ENCODE data around the gene ZNF407.

Gene ZNF407

DNA sequence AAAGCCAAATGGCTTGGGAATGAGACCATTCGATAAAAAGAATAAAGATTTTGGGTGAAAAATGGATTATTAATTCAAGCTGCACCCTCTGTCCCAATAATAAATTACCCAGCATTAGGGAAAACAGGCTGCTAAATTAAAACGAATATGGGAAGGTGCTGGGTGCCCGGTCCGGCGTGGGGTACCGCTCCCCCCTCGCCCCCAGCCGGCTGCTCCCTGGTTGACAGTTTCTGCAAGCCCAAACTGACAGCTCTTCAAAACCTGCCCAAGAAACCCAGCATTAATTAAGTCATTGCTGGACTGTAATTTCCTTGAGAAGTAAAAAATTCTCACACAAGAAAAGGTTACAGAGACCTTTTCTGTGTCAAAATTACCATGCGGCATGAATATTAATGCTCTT is 512.6 kb downstream of the ZNF407 start:
- no peak for DNase-seq (ENCODE audit: low spot score)
- TF ChIP-seq, protein P1, sequence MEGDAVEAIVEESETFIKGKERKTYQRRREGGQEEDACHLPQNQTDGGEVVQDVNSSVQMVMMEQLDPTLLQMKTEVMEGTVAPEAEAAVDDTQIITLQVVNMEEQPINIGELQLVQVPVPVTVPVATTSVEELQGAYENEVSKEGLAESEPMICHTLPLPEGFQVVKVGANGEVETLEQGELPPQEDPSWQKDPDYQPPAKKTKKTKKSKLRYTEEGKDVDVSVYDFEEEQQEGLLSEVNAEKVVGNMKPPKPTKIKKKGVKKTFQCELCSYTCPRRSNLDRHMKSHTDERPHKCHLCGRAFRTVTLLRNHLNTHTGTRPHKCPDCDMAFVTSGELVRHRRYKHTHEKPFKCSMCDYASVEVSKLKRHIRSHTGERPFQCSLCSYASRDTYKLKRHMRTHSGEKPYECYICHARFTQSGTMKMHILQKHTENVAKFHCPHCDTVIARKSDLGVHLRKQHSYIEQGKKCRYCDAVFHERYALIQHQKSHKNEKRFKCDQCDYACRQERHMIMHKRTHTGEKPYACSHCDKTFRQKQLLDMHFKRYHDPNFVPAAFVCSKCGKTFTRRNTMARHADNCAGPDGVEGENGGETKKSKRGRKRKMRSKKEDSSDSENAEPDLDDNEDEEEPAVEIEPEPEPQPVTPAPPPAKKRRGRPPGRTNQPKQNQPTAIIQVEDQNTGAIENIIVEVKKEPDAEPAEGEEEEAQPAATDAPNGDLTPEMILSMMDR (IDR thresholded peaks at IDR 0.05; ENCODE audit: extremely low read depth, insufficient read depth, missing control alignments): no peak
- in situ Hi-C loops (cut with MboI; ENCODE audit: low pct_unique_long_range_greater_than_20kb, low sequenced_read_pairs, unreplicated experiment): no loop called here

DNA sequence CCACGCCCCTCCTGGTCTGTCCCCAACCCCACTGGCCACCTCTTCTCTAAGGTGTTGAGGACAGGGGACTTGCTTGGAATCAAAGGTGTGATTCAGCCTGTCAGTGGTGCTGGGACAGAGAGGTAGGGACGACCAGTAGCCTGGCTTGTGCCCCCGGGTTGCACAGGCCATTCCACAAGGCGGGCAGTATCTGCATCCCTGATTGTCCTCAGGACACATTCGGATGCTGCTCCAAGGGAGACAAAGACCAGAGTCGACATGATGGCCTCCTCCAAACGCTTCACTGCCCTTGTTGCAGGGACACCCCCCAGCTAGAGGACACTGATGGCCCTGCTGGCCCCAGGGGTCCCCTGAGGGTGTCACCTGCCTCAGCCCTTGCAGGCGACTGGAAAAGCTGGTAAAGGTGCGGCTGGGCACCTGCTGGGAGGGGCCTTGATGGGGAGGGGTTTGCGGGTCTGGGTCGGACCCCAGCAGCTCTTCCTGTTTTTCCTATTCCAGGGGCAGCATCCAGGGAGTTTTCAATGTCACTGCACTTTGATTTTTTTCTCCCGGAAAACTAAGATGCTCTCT is 513.3 kb downstream of the ZNF407 start:
- DNase-seq (ENCODE audit: low spot score): no peak
- TF ChIP-seq, protein P1 (IDR thresholded peaks at IDR 0.05; ENCODE audit: extremely low read depth, insufficient read depth, missing control alignments): no peak
- in situ Hi-C loops (cut with MboI; ENCODE audit: low pct_unique_long_range_greater_than_20kb, low sequenced_read_pairs, unreplicated experiment): no loop called here

DNA sequence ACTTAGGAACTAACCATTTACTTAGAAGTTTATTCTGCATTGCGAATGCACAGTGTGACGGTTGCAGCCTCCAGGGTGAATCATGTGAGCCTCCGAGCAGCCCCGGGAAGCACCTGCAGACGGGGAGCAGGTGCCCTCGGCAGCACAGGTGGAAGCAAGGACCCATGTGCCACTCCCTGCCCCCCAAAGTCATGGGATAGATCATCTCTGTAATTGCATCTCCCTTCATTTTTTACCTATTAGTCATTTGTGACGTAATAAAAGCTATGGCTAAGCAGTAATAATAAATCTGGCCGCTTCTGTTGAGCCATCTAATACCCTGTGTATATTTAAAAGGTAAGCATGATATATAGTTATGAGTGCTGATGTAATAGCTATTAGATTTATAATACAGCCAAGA is 514.1 kb downstream of the ZNF407 start:
- TF ChIP-seq, protein P1 (IDR thresholded peaks at IDR 0.05; ENCODE audit: extremely low read depth, insufficient read depth, missing control alignments): no peak
- DNase-seq (ENCODE audit: low spot score): no peak
- in situ Hi-C loops (cut with MboI; ENCODE audit: low pct_unique_long_range_greater_than_20kb, low sequenced_read_pairs, unreplicated experiment): no loop called here

DNA sequence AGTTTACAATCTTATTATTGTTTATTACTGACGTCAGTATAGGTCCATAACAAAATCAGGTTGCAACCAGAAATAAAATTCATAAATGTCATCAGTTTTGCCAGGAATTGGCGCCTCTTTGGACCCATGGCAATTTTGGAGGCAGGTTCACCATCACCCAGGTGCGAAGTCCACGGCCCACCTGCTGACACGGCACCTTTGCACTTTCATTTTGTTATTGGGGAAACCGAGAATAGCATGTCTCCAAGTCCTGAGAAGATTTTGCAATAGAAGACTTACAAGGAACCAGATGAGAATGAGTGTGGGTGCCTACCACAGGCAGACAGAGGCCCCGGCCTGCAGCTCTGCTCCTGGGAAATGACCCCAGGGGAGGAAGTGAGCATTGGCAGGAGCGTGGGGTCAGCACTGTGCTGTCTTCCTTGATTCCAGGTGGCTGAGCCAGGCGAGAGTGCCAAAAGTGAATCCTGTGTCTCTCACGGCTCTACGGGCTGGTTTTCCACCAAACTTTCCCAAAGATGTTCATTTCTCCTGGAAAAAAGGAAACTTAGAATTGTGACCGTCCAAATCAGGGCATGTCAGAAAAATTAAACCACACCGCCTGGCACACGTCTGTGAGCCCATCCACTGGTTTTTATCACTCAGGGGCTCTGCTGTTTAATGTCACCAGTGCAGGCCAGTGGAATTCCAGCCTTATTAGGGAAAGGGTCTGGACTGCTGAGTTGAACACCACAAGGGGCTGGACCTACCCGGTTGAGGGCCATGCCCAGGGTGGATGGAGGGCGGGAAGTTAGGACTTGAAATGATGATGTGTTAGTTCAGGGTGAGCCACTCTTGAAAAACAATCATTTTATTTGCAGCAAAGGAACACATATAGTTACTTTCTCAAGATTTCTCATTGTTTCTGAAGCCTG is 514.8 kb downstream of the ZNF407 start:
- DNase-seq (ENCODE audit: low spot score): no peak
- in situ Hi-C loops (cut with MboI; ENCODE audit: low pct_unique_long_range_greater_than_20kb, low sequenced_read_pairs, unreplicated experiment): no loop called here
- TF ChIP-seq, protein P1 (IDR thresholded peaks at IDR 0.05; ENCODE audit: extremely low read depth, insufficient read depth, missing control alignments): no peak

DNA sequence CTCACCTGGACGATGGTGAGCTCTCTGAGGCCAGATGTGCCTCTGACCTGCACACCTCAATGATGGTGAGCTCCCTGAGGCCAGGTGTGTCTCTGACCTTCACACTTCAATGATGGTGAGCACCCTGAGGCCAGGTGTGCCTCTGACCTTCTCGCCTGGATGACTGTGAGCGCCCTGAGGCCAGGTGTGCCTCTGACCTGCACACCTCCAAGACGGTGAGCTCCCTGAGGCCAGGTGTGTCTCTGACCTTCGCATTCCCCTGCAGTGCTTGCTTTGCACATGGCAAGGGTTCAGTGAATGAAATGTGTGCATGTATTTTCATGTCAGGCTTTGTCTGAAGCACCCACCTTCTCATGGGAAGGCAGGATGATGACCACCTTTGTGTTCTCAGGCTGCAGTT is 515.8 kb downstream of the ZNF407 start:
- no peak for DNase-seq (ENCODE audit: low spot score)
- in situ Hi-C loops (cut with MboI; ENCODE audit: low pct_unique_long_range_greater_than_20kb, low sequenced_read_pairs, unreplicated experiment): no loop called here
- TF ChIP-seq, protein P1 (IDR thresholded peaks at IDR 0.05; ENCODE audit: extremely low read depth, insufficient read depth, missing control alignments): no peak

DNA sequence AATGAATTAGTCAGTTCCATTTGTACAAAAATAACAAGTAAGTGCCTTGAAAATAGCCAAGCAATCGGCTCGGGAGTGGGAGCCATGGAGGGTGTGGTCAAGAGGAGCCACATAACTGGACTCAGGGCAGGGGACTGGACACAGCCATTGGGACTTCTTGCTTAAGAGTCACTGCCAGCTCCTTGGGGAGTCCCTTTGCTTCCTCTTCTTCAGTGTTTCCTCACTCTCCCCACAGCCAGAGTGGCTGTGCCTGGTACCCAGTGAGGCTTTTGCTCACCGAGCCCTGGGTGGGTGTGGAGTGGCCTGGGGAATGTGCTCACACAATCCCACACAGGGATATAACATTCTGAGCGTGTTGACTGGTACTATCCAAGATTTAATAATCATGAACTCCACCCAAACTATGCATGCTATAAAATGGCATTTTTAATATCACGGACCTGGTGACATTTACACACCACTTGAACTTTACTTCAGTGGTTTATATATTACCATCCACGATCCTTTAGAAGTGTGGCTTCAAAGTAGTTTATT is 516.6 kb downstream of the ZNF407 start:
- in situ Hi-C loops (cut with MboI; ENCODE audit: low pct_unique_long_range_greater_than_20kb, low sequenced_read_pairs, unreplicated experiment): no loop called here
- DNase-seq (ENCODE audit: low spot score): no peak
- TF ChIP-seq, protein P1 (IDR thresholded peaks at IDR 0.05; ENCODE audit: extremely low read depth, insufficient read depth, missing control alignments): no peak
